GM18907 (cell line): ENCODE data around the gene C20orf144.
"Not testable (repeated sequence)": the region's sequence is repeated elsewhere in the genome, so short reads cannot be mapped to it uniquely, and the experiment has no call there.

Source experiments
- ATAC-seq: cut with Tn5 transposase; IDR thresholded peaks from one replicate; pipeline ENCODE4 v1.9.1; 2021; ENCODE audit warnings: mild to moderate bottlenecking, moderate library complexity; ENCODE audit not compliant: unreplicated experiment

The C20orf144 gene

GRCh38 chr20:33662172-33662571 is at the start of gene C20orf144:
Gene C20orf144, plus strand, starts transcription at chr20:33662327. Its CDS starts 19 bp downstream, at chr20:33662346.
- ATAC-seq: no peak

GRCh38 chr20:33621717-33622400 is 40.3 kb upstream of the C20orf144 start:
- no peak for ATAC-seq

DNA sequence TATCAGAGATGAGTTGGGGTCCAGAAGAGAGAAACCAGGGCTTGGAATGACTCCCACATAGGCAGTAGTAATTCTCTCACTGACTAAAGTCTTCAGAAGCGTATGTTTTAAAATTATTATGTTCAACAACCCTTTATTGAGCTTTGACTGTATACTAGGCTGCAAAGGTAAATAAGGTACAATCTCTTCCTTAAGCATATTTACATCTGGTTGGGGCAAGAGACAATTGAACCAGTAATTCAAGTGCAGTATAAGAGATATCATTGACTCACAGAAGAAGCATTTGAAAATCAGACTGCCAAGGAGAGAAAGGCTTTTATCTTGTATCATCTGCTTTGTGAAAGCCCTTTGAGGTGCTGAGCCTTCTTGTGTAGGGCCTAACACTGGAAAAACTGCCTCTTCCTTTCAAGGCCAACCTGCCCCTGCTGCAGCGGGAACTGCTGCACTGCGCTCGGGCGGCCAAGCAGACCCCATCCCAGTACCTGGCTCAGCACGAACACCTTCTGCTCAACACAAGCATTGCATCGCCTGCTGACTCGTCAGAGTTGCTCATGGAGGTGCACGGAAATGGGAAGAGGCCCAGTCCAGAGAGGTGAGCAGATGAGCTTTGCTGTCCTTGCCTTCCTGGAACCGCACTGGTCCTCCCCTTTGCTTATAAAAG is 39.3 kb upstream of the C20orf144 start:
- no peak for ATAC-seq

GRCh38 chr20:33624399-33624798 is 37.7 kb upstream of the C20orf144 start:
- no peak for ATAC-seq

GRCh38 chr20:33626190-33626589 is 35.9 kb upstream of the C20orf144 start:
- no peak for ATAC-seq

GRCh38 chr20:33627577-33628216 is 34.4 kb upstream of the C20orf144 start:
- no peak for ATAC-seq

- ATAC-seq: no peak
These were observed 32.6 kb upstream of the C20orf144 start for GRCh38 chr20:33629533-33629932.

DNA sequence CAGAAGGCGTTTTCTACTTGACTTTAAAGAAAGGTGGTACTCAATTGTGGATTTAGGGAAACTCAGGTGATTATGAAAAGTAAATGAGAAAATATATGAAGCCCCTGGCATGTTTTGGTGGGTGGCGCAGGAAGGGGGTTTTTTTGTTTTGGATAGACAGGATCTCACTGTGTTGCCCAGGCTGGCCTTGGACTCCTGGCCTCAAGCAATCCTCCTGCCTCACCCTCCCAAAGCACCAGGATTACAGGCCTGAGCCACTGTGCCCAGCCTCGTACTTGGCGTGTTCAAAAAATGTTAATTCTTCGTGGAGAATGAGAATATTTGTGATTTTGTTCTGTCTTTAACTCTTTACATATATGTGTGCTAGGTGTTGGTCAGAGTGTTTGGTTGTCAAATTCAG is 32.1 kb upstream of the C20orf144 start:
- no peak for ATAC-seq

DNA sequence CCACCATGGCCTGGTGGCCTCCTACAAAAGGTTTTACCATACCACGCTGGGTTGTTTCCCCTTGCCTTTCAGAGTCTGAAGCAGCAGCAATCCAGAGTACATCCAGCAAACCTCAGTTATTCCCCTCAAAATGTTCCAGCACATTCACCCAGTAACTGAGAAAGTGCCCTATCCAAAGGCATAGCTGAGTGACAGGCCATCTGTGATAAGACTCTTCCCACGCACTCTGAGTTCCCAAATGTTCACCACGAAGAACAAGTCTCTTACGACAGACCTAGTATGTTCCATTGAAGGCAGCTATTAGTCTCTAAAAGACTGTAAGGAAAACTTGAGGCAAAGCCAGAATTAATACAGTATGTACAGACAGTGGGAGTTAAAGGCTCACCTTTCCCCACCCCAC is 31.6 kb upstream of the C20orf144 start:
- no peak for ATAC-seq

DNA sequence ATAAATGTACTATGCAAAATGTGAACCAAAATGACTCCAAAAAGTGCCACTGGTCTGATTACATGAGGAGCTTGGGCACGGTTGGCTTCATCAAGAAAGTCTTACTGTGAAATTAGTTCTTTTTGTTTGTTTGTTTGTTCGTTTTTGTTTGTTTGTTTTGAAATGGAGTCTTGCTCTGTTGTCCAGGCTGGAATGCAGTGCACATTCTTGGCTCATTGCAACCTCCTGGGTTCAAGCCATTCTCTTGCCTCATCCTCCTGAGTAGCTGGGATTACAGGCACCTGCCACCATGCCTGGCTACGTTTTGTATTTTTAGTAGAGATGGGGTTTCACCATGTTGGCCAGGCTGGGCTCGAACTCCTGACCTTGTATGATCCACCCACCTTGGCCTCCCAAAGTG is 30.2 kb upstream of the C20orf144 start:
- ATAC-seq: not testable (repeated sequence)

DNA sequence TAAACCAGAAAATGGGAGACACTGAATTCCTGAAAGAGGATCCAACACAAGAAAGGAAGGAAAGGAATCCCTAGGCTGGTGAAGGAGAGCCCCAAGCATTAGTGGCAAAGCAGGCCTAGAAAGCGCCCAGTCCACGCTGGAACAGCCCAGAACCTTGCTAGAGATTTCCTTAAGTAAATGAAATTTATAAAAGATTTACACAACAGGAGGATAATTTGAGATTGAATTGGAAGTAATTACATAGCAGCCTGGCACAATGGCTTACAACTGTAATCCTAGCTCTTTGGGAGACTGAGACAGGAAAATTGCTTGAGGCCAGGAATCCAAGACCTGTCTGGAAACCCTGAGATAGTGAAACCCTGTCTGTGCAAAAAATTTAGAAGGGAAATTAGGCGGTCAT is 26.8 kb upstream of the C20orf144 start:
- ATAC-seq: no peak

DNA sequence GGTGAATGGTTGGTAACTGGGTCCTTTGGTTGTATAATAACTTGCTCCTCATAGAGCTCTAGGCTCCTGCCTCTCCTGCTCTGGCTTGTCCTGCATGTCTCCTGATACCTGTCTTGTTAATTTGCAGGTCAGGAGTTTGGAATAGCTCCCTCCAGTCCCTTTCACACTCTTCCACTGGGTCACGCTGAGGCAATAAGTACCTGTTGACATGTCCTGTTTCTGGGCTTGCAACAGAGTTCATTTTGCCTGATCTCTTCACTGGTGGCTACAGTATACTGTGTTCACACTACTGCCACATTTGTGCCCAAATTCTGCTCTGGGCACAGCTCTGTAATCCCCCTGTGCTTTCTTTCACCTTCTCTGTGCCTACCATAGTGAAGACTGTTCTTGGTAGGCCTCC is 25.4 kb upstream of the C20orf144 start:
- no peak for ATAC-seq

DNA sequence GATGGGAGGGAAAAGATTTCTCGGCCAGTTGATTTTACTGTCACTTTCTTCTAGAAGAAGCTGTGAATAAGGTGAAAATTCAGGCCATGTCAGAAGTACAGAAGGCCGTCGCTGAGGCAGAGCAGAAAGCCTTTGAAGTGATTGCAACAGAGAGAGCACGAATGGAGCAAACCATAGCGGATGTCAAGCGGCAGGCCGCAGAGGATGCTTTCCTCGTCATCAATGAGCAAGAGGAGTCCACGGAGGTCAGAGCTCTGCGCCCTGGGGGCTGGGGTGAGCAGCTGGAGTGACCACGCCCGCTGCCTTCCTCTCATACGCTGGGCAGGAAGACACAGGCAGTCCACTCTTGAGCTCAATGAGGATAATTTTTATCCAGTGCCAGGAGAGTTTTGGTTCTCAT is 21.8 kb upstream of the C20orf144 start:
- no peak for ATAC-seq

DNA sequence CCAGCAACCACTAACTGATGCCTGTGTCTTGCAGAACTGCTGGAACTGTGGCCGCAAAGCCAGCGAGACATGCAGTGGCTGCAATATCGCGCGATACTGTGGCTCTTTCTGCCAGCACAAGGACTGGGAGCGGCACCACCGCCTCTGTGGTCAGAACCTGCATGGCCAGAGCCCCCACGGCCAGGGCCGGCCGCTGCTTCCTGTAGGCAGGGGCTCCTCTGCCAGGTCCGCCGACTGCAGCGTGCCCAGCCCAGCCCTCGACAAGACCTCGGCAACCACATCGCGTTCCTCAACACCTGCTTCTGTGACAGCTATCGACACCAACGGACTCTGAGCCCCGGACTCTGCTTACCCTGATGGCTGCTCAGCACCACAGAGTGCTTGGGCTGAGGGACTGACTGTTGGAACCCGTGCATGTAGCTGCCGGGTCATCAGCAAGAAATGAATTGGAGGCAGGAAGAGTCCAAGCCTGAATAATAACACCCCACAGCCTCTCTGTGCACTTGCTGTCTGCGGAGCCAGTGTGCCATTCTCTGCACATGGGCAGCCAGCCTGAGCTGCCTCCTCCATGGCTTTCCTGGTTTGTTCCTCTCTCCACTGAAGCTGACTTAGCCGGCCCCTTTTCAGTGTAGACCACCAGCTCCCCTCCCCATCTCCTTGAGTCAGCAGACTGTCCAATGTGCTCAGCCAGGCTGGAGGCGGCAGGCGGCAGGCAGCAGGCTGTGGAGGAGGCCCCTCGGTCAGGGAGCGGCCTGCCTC is 17.6 kb upstream of the C20orf144 start:
- no peak for ATAC-seq

DNA sequence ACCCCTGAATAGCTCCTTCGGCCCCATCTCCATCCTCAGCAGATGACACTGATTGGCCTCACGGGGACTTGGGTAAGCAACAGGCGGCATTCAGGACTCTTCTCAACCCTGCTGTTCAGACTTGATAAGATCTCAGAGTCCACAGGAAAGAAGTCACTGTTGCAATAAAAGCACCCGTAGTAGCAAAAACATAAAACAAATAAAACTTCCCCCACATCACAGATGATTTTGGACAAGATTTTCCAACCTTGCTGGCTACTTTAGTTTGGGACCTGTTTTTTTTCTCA is 17.1 kb upstream of the C20orf144 start:
- no peak for ATAC-seq

- ATAC-seq: no peak
These were observed 16.7 kb upstream of the C20orf144 start for GRCh38 chr20:33645396-33645795.

DNA sequence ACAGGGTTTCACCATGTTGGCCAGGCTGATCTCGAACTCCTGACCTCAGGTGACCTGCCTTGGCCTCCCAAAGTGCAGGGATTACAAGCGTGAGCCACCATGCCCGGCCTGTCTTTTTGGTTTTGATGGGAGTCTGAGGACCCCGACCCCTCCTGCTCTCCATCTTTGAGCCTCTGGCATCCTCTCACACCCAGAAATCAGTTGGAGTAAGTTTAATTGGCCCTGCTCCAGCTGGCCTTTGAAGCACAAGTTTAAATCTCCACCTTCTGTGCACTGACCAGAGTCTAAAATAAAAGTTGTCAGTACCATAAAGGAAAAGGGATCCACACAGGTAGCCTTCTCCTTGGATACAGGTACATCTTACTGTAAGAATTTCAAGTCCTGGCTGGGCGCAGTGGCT is 15.9 kb upstream of the C20orf144 start:
- ATAC-seq: no peak

GRCh38 chr20:33646959-33647602 is 15.0 kb upstream of the C20orf144 start:
- ATAC-seq: not testable (repeated sequence)

- peak; percentile 46 for ATAC-seq
These were observed 14.3 kb upstream of the C20orf144 start for GRCh38 chr20:33647603-33648395.

DNA sequence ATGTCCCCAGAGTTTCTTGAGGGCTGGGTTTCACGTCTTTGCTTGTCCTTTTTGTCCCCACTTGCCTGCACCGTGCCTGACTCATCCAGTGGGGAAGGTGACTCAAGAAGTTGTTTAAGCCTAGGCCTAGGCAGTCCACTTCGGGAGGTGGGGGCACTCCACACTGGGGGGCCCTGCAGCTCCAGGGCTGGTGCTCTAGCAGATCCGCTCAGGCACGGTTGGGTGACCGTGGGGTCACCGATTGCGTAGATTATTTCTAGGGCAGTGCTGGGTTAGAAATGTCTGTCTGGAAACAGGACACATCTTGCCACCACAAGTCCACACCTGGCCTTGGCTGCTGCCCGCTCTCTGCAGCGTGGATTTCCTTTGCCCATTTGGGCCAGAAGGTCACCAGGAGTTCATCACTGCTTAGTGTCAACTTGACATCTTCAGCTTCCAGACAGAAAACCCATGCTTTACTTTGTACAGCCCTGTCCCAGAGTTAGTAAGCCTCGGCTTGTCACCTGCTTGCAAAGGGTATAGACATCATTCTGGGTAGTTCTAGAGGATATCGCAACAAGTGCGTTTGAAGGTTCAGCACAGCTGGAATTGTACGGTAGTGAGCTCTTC is 13.6 kb upstream of the C20orf144 start:
- ATAC-seq: no peak
